Measurements from ENCODE around the gene CASZ1.

DNA sequence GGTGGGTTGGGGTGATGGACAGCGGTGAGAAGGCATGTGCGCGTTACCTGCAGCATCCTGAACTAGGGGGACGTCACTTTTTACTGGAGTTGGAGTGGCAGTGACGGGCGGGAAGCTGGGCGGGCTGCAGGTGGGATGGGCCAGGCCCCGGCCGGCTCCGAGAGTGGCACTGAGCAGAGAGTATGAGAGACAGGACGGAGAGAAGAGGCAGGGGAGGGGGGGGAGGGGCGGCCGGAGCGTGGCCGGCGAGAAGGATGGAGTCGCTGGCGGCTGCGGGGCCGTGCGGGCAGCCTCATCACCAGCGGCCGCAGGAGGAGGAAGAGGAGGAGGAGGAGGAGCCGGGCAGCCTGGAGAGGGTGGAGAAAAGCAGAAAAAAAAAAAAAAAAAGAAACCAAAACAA is 154.5 kb downstream of the CASZ1 start:
- TF ChIP-seq, protein P1, sequence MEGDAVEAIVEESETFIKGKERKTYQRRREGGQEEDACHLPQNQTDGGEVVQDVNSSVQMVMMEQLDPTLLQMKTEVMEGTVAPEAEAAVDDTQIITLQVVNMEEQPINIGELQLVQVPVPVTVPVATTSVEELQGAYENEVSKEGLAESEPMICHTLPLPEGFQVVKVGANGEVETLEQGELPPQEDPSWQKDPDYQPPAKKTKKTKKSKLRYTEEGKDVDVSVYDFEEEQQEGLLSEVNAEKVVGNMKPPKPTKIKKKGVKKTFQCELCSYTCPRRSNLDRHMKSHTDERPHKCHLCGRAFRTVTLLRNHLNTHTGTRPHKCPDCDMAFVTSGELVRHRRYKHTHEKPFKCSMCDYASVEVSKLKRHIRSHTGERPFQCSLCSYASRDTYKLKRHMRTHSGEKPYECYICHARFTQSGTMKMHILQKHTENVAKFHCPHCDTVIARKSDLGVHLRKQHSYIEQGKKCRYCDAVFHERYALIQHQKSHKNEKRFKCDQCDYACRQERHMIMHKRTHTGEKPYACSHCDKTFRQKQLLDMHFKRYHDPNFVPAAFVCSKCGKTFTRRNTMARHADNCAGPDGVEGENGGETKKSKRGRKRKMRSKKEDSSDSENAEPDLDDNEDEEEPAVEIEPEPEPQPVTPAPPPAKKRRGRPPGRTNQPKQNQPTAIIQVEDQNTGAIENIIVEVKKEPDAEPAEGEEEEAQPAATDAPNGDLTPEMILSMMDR (IDR thresholded peaks at IDR 0.05) = no peak
- no peak for TF ChIP-seq POLR2A (IDR thresholded peaks at IDR 0.05; ENCODE audit: low read depth)
